HG03196 (cell line): ENCODE results near the gene ARFRP1.

Source experiments
- ATAC-seq: cut with Tn5 transposase; IDR thresholded peaks from one replicate; pipeline ENCODE4 v1.9.1; 2021; ENCODE audit not compliant: unreplicated experiment

Gene ARFRP1

DNA sequence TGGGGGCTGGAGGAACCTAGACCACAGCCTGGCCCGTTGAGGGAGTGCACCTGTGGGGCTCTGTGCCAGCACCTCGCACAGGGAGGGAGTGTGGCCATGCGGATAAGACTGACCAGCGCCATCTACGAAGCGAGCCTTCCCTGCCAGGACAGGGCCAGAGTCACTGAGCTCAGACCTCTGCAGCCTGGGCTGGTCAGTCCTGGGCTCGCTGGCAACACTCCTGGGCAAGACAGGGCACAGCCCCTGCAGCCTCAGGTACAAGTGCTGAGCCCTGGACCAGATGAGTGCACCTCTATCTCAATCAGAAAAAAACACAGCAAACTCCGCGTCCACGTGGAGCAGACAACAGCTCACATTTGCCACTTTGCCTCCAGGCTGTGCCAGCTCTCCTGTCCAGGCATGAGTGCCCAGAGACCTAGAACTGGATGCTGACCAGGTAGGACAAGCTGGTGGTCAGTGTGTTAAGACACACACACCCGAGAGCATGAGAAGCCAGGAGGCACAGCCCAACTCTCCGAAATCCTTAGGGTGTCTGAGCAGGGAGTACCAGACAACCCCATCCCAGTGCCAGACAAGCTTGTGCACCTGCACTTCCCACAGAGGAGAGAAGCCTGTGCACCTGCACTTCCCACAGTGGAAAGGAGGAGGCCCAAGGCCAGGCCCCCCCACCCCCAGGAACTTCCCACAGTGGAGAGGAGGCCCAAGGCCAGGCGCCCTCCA, 4.9 kb downstream of the ARFRP1 start:
- ATAC-seq, result no peak

- no peak for ATAC-seq
Observed at GRCh38 chr20:63702036-63702665, 5.6 kb downstream of the ARFRP1 start.

DNA sequence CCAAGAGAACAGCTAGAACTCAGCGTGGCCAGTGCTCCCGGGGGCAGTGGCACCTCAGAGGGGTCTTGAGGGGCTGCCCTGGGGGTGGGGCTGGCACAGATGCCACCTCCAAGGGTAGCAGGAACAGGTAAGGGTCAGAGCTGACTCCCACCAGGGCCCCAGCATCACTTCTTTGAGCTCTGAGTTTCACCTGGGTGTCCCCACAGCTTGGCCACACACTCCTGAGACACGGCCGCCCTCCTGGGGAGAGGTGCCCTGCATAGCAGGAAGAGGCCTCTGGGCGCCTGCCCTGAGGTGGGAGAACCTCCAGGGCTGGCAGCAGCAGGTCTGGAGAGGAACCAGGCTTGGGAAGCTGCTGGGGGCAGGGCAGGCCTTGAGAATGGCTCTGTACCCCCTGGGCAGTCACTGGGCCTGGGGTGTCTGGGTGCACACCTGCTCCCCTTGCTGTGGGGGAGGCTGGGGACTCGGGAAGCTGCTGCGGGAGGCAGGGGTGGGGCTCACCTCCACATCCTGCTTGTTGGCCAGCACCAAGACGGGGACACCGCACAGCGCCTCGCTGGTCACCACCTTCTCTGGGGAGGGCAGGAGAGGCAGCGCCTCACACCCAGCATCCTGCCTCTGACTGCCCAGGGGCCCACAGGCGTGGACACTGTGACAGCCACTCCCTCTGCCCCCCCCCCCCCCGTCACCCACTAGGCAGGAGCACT, 6.3 kb downstream of the ARFRP1 start:
- ATAC-seq, result no peak

GRCh38 chr20:63701051-63701328, 6.8 kb downstream of the ARFRP1 start:
- no peak for ATAC-seq

DNA sequence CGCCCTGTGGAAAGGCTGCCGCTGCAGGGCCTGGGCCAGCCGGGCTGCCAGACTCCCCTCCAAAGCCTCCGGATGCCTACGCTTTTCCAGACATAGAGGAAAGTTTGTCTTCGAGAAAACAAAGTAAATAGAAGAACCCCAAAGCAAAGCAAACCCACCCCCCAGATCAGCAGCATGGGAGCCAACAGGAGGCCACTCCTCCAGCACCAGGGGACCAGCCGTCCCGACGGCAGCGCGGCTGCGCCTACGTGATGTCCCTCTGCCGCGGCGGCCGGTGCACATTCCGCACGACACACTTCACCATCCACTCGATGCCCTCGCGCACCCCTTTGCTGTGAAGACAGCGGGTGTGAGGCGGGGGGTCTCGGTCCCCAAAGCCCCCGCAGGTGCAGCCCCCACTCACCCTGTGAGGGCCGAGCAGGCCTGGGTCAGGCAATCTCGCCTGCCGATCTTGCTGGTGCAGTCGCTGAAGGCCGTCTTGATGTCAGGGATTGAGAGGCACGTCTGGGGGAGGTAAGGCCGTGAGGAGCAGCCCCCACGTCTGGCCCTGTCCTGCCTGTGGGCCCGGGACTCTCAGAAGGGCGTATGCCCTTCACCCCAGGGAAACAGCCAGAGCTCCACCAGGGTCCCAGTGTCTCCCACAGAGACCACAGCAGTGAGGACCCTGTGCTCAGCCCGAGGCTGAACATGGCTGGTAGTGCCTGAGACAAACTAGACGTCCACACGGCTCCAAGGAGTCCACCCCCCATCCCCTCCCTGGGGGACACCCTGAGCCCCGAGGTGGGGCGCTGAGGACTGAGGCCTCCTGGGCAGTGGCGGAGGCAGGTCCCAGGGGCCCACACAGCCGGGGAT, 7.4 kb downstream of the ARFRP1 start:
- no peak for ATAC-seq

DNA sequence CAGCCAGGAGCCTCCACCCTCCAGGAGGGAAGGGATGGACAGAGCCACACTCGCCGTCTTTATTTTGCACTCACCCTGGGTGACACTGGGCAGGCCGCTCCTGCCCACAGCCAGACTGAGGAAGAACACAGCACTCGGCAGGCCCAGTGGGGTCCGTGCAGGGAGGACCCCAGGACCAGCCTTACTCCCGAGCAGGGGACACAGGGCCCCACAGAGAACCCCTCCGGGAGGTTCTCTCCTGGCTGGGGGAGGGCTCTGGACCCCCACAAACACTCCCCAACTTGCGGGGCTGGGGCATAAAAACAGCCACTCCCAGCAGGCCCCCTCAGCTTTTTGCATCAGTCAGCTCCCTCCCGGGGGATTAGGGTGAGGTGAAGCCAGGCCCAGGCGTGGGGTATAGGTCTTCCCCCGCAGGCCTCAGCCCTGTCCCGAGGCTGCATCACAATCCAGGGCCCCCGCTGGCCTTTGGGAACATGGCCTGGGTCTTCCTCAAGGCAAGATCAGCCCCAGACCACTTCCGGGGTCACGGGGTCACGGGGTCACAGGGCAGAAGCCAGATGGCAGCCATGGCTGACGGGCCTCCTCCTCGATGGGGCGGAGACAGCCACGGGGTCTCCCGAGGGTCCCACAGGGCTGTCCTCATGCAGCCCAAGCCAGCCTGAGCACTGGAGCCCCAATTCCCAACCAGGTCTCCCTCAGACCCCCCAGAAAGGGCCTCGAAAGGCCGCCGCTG, 8.1 kb downstream of the ARFRP1 start:
- no peak for ATAC-seq

- ATAC-seq, result no peak
Observed at GRCh38 chr20:63698739-63699465, 8.9 kb downstream of the ARFRP1 start.

GRCh38 chr20:63697868-63698545, 9.8 kb downstream of the ARFRP1 start:
- ATAC-seq, result no peak

GRCh38 chr20:63697357-63697867, 10.4 kb downstream of the ARFRP1 start:
- ATAC-seq, result no peak

DNA sequence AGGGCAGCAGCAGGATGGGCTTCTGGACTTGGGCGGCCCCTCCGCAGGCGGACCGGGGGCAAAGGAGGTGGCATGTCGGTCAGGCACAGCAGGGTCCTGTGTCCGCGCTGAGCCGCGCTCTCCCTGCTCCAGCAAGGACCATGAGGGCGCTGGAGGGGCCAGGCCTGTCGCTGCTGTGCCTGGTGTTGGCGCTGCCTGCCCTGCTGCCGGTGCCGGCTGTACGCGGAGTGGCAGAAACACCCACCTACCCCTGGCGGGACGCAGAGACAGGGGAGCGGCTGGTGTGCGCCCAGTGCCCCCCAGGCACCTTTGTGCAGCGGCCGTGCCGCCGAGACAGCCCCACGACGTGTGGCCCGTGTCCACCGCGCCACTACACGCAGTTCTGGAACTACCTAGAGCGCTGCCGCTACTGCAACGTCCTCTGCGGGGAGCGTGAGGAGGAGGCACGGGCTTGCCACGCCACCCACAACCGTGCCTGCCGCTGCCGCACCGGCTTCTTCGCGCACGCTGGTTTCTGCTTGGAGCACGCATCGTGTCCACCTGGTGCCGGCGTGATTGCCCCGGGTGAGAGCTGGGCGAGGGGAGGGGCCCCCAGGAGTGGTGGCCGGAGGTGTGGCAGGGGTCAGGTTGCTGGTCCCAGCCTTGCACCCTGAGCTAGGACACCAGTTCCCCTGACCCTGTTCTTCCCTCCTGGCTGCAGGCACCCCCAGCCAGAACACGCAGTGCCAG, 11.0 kb downstream of the ARFRP1 start, which contains the start of gene TNFRSF6B:
TNFRSF6B (plus strand) TSS at position 25 of the 729 bp plus-strand sequence; CDS start at position 141, 116 bp downstream.
- ATAC-seq, result no peak

GRCh38 chr20:63696306-63696627, 11.5 kb downstream of the ARFRP1 start:
- ATAC-seq, result no peak

- ATAC-seq, result no peak
Observed at GRCh38 chr20:63695424-63696305, 12.1 kb downstream of the ARFRP1 start.

DNA sequence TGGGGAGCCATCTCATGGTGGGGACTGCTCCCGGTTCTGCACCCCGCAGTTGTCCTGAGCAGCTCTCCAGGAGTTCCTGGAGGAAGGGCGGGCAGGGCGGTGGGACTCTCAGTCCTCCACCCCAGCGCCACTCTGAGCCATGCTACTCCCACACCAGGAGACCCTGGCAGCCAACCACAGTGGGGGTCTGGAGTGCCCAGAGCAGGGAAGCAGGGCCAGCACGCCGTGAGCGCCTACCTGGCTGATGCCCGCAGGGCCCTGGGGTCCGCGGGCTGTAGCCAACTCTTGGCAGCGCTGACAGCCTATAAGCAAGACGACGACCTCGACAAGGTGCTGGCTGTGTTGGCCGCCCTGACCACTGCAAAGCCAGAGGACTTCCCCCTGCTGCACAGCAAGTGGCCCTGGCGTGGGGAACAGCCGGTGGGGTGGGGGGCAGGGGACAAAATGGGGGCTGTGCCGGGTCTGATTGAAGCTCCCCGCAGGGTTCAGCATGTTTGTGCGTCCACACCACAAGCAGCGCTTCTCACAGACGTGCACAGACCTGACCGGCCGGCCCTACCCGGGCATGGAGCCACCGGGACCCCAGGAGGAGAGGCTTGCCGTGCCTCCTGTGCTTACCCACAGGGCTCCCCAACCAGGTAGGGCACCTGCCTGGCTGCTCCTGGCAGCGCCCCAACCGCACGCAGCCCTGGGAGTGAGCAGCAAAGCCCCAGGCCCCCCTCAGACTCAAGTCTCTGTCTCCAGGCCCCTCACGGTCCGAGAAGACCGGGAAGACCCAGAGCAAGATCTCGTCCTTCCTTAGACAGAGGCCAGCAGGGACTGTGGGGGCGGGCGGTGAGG, 13.0 kb downstream of the ARFRP1 start:
- no peak for ATAC-seq

GRCh38 chr20:63693733-63694583, 13.8 kb downstream of the ARFRP1 start:
- no peak for ATAC-seq

DNA sequence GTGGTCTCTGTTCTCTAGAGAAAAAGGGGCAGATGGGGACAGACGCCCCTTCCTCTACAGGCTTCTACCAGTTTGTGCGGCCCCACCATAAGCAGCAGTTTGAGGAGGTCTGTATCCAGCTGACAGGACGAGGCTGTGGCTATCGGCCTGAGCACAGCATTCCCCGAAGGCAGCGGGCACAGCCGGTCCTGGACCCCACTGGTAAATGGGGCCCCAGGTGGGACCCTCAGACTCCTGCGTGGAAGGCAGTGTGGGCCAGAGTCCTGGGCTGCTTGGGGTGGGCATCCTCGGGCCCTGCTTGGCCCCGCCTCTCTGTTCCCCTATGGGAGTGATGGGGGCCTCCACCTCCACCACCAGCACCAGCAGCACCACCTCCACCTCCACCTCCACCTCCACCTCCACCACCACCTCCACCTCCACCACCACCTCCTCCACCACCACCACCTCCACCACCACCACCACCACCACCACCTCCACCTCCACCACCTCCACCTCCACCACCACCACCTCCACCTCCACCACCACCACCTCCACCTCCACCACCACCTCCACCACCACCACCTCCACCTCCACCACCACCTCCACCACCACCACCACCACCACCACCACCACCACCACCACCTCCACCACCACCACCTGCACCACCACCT, 14.6 kb downstream of the ARFRP1 start:
- ATAC-seq, result no peak
